BLaER1 treated with 17β-estradiol and CSF1 and Interleukin-3, amounts not matched to agents 10 nM and 100 nM (cell line): Measurements from ENCODE around the gene PTPRN2.

Experiments used
- H3K27ac ChIP-seq, 11 experiments: shearing (Covaris generic); formaldehyde crosslinking; 2 replicates each; pipeline ENCODE4 v1.8.1; 2022
- H3K27me3 ChIP-seq, 11 experiments: shearing (Covaris generic); formaldehyde crosslinking; 2 replicates each; pipeline ENCODE4 v1.8.1; 2022
- H3K36me3 ChIP-seq, 11 experiments: shearing (Covaris generic); formaldehyde crosslinking; 2 replicates each; pipeline ENCODE4 v1.8.1; 2022
- H3K4me1 ChIP-seq, 10 experiments: shearing (Covaris generic); formaldehyde crosslinking; 2 replicates each; pipeline ENCODE4 v1.8.1; 2022
- H3K4me2 ChIP-seq, 11 experiments: shearing (Covaris generic); formaldehyde crosslinking; 2 replicates each; pipeline ENCODE4 v1.8.1; 2022
- H3K4me3 ChIP-seq, 10 experiments: shearing (Covaris generic); formaldehyde crosslinking; 2 replicates each; pipeline ENCODE4 v1.8.1; 2022
- H3K9ac ChIP-seq, 11 experiments: shearing (Covaris generic); formaldehyde crosslinking; 2 replicates each; pipeline ENCODE4 v1.8.1; 2022
- H3K9me3 ChIP-seq, 11 experiments: shearing (Covaris generic); formaldehyde crosslinking; replicated peaks in 1 of 11; 2 replicates each; pipeline ENCODE4 v1.8.1; 2022
- H4K20me1 ChIP-seq, 11 experiments: shearing (Covaris generic); formaldehyde crosslinking; 2 replicates each; pipeline ENCODE4 v1.8.1; 2022
- Cebpa-rat ChIP-seq, 11 experiments: shearing (Covaris generic); IDR thresholded peaks; 2 replicates each; pipeline ENCODE4 v1.8.1; 2022

PTPRN2 gene

GRCh38 chr7:157856873-157857577 is 730.6 kb downstream of the PTPRN2 start:
- no peak for TF ChIP-seq Cebpa-rat (IDR thresholded peaks at IDR 0.05)
- Histone ChIP-seq H3K9me3 (peaks cover 0 to 7% (median 0%) of the 10 kb centered on the region in 11 experiments; a peak in 1 of 22 replicates), H3K4me2 (peak overlapping the region in 5 of 11 experiments; percentile 84 to 99 (median 95); a peak in 6 of 22 replicates), H3K36me3 (peaks cover 0 to 12% (median 0%) of the 10 kb centered on the region in 11 experiments; a peak in 5 of 22 replicates), H3K9ac (no peak overlapping the region), H3K4me3 (no peak overlapping the region), H3K4me1 (peaks cover 44 to 55% (median 47%) of the 10 kb centered on the region in 10 experiments), H3K27ac (no peak overlapping the region), H4K20me1 (peaks cover 0 to 9% (median 0%) of the 10 kb centered on the region in 11 experiments; a peak in 2 of 22 replicates), H3K27me3 (no peaks in the 10 kb centered on the region)

- Histone ChIP-seq H3K36me3 (peaks cover 0 to 7% (median 0%) of the 10 kb centered on the region in 11 experiments; a peak in 5 of 22 replicates), H3K9me3 (peaks cover 0 to 7% (median 0%) of the 10 kb centered on the region in 11 experiments; a peak in 1 of 22 replicates), H3K4me2 (peak overlapping the region; percentile 70 to 99 (median 89)), H4K20me1 (no peaks in the 10 kb centered on the region; a peak in 1 of 22 replicates), H3K4me3 (peak overlapping the region; percentile 11 to 65 (median 52); a peak in 18 of 20 replicates), H3K27ac (peak overlapping the region in 9 of 11 experiments; percentile 69 to 92 (median 86); a peak in 19 of 22 replicates), H3K4me1 (peaks cover 55 to 68% (median 59%) of the 10 kb centered on the region in 10 experiments), H3K27me3 (no peaks in the 10 kb centered on the region), H3K9ac (peak overlapping the region in 9 of 11 experiments; percentile 52 to 81 (median 71); a peak in 18 of 22 replicates)
- TF ChIP-seq Cebpa-rat (IDR thresholded peaks at IDR 0.05), result no peak
These were observed 732.0 kb downstream of the PTPRN2 start for GRCh38 chr7:157855452-157856213.

GRCh38 chr7:157855016-157855415 is 732.6 kb downstream of the PTPRN2 start:
- Histone ChIP-seq H3K27me3 (no peaks in the 10 kb centered on the region), H3K9ac (peak overlapping the region in 9 of 11 experiments; percentile 52 to 81 (median 71); a peak in 18 of 22 replicates), H3K36me3 (peaks cover 0 to 7% (median 0%) of the 10 kb centered on the region in 11 experiments; a peak in 5 of 22 replicates), H3K4me2 (peak overlapping the region; percentile 70 to 99 (median 89)), H3K4me1 (peaks cover 55 to 68% (median 59%) of the 10 kb centered on the region in 10 experiments), H3K9me3 (peaks cover 0 to 7% (median 0%) of the 10 kb centered on the region in 11 experiments; a peak in 1 of 22 replicates), H3K4me3 (peak overlapping the region; percentile 11 to 65 (median 52); a peak in 18 of 20 replicates), H4K20me1 (no peaks in the 10 kb centered on the region; a peak in 1 of 22 replicates), H3K27ac (peak overlapping the region; percentile 30 to 92 (median 85); a peak in 20 of 22 replicates)
- no peak for TF ChIP-seq Cebpa-rat (IDR thresholded peaks at IDR 0.05)

- Histone ChIP-seq H3K4me1 (peaks cover 54 to 68% (median 59%) of the 10 kb centered on the region in 10 experiments), H3K4me3 (peak overlapping the region; percentile 11 to 65 (median 52); a peak in 17 of 20 replicates), H4K20me1 (no peaks in the 10 kb centered on the region; a peak in 1 of 22 replicates), H3K27ac (peak overlapping the region; percentile 55 to 92 (median 85); a peak in 21 of 22 replicates), H3K36me3 (peaks cover 0 to 7% (median 0%) of the 10 kb centered on the region in 11 experiments; a peak in 5 of 22 replicates), H3K9ac (peak overlapping the region; percentile 11 to 81 (median 70); a peak in 19 of 22 replicates), H3K27me3 (no peaks in the 10 kb centered on the region), H3K9me3 (peaks cover 0 to 7% (median 0%) of the 10 kb centered on the region in 11 experiments; a peak in 1 of 22 replicates), H3K4me2 (peak overlapping the region; percentile 70 to 99 (median 89))
- TF ChIP-seq Cebpa-rat (IDR thresholded peaks at IDR 0.05), result peak in 1 of 11 experiments; percentile 57; a peak in 4 of 22 replicates
These were observed 733.3 kb downstream of the PTPRN2 start for GRCh38 chr7:157854066-157854891.

- H3K27me3 ChIP-seq, result no peaks in the 10 kb centered on the region
- no peaks in the 10 kb centered on the region; a peak in 1 of 22 replicates for H4K20me1 ChIP-seq
- H3K4me3 ChIP-seq, result peak overlapping the region in 4 of 10 experiments; percentile 1 to 54 (median 24); a peak in 2 of 20 replicates
- H3K27ac ChIP-seq, result peak overlapping the region; percentile 55 to 92 (median 85); a peak in 21 of 22 replicates
- TF ChIP-seq Cebpa-rat (IDR thresholded peaks at IDR 0.05), result no peak
- peaks cover 0 to 7% (median 0%) of the 10 kb centered on the region in 11 experiments; a peak in 5 of 22 replicates for H3K36me3 ChIP-seq
- H3K4me2 ChIP-seq, result peak overlapping the region; percentile 70 to 99 (median 89)
- H3K4me1 ChIP-seq, result peaks cover 54 to 68% (median 59%) of the 10 kb centered on the region in 10 experiments
- peaks cover 0 to 13% (median 0%) of the 10 kb centered on the region in 11 experiments; a peak in 4 of 22 replicates for H3K9me3 ChIP-seq
- H3K9ac ChIP-seq, result peak overlapping the region in 10 of 11 experiments; percentile 17 to 81 (median 68); a peak in 17 of 22 replicates
These were observed 733.9 kb downstream of the PTPRN2 start for GRCh38 chr7:157853789-157854065.

- H4K20me1 ChIP-seq, result no peaks in the 10 kb centered on the region; a peak in 1 of 22 replicates
- H3K27ac ChIP-seq, result peak overlapping the region; percentile 55 to 92 (median 85); a peak in 21 of 22 replicates
- peak overlapping the region; percentile 70 to 99 (median 89) for H3K4me2 ChIP-seq
- peak overlapping the region in 1 of 10 experiments; percentile 1; a peak in 2 of 20 replicates for H3K4me3 ChIP-seq
- peak overlapping the region in 7 of 11 experiments; percentile 53 to 81 (median 72); a peak in 12 of 22 replicates for H3K9ac ChIP-seq
- peaks cover 54 to 68% (median 59%) of the 10 kb centered on the region in 10 experiments for H3K4me1 ChIP-seq
- peaks cover 0 to 18% (median 3%) of the 10 kb centered on the region in 11 experiments; a peak in 6 of 22 replicates for H3K9me3 ChIP-seq
- no peaks in the 10 kb centered on the region for H3K27me3 ChIP-seq
- TF ChIP-seq Cebpa-rat (IDR thresholded peaks at IDR 0.05), result no peak
- H3K36me3 ChIP-seq, result peaks cover 0 to 7% (median 0%) of the 10 kb centered on the region in 11 experiments; a peak in 5 of 22 replicates
These were observed 734.4 kb downstream of the PTPRN2 start for GRCh38 chr7:157853076-157853788.

GRCh38 chr7:157851501-157852067 is 736.0 kb downstream of the PTPRN2 start:
- Histone ChIP-seq H3K9ac (peak overlapping the region; percentile 35 to 79 (median 73); a peak in 21 of 22 replicates), H3K4me2 (peak overlapping the region; percentile 67 to 99 (median 84)), H3K4me3 (peak overlapping the region in 6 of 10 experiments; percentile 18 to 46 (median 28); a peak in 8 of 20 replicates)

More at GRCh38 chr7:157851501-157852067, 736.0 kb downstream of the PTPRN2 start:
- Histone ChIP-seq H4K20me1 (no peaks in the 10 kb centered on the region), H3K27ac (peak overlapping the region; percentile 28 to 91 (median 81); a peak in 21 of 22 replicates), H3K9me3 (peaks cover 0 to 29% (median 8%) of the 10 kb centered on the region in 11 experiments; a peak in 12 of 22 replicates), H3K4me1 (peaks cover 53 to 59% (median 57%) of the 10 kb centered on the region in 10 experiments), H3K36me3 (no peaks in the 10 kb centered on the region), H3K27me3 (peaks cover 0 to 2% (median 0%) of the 10 kb centered on the region in 11 experiments; a peak in 3 of 22 replicates)
- no peak for TF ChIP-seq Cebpa-rat (IDR thresholded peaks at IDR 0.05)
